HG03103 (cell line): ENCODE results near the gene CREBBP.
"Not testable (repeated sequence)": the region's sequence is repeated elsewhere in the genome, so short reads cannot be mapped to it uniquely, and the experiment has no call there.

Experiments
- ATAC-seq: cut with Tn5 transposase; IDR thresholded peaks from one replicate; pipeline ENCODE4 v1.9.1; 2021; ENCODE audit warnings: low read depth; ENCODE audit not compliant: unreplicated experiment

The CREBBP gene

GRCh38 chr16:3725276-3725675 is 155.2 kb downstream of the CREBBP start:
- no peak for ATAC-seq

GRCh38 chr16:3722508-3722907 is 158.0 kb downstream of the CREBBP start:
- ATAC-seq = no peak

GRCh38 chr16:3720418-3720817 is 160.1 kb downstream of the CREBBP start:
- no peak for ATAC-seq

- ATAC-seq = no peak
Observed at GRCh38 chr16:3718628-3719027, 161.9 kb downstream of the CREBBP start.

GRCh38 chr16:3718019-3718391 is 162.5 kb downstream of the CREBBP start:
- no peak for ATAC-seq

GRCh38 chr16:3717235-3718018 is 163.1 kb downstream of the CREBBP start, which contains the start of gene TRAP1:
TRAP1 (minus strand) TSS chr16:3717524; CDS start chr16:3717508, 16 bp downstream.
- ATAC-seq = peak; percentile 86

- ATAC-seq = peak; percentile 19
Observed at GRCh38 chr16:3716831-3717234, 163.7 kb downstream of the CREBBP start.

- ATAC-seq = no peak
Observed at GRCh38 chr16:3715430-3715829, 165.1 kb downstream of the CREBBP start.

GRCh38 chr16:3714378-3714777 is 166.1 kb downstream of the CREBBP start:
- ATAC-seq = not testable (repeated sequence)

- ATAC-seq = no peak
Observed at GRCh38 chr16:3713587-3714242, 166.8 kb downstream of the CREBBP start.

GRCh38 chr16:3712861-3713372 is 167.6 kb downstream of the CREBBP start:
- ATAC-seq = no peak

GRCh38 chr16:3706253-3707012 is 174.1 kb downstream of the CREBBP start:
- no peak for ATAC-seq

GRCh38 chr16:3702082-3702481 is 178.4 kb downstream of the CREBBP start:
- no peak for ATAC-seq

- ATAC-seq = no peak
Observed at GRCh38 chr16:3701531-3701930, 179.0 kb downstream of the CREBBP start.

GRCh38 chr16:3698941-3699340 is 181.6 kb downstream of the CREBBP start:
- ATAC-seq = no peak

GRCh38 chr16:3696425-3697218 is 183.9 kb downstream of the CREBBP start:
- ATAC-seq = no peak

- ATAC-seq = no peak
Observed at GRCh38 chr16:3695610-3696369, 184.7 kb downstream of the CREBBP start.

- no peak for ATAC-seq
Observed at GRCh38 chr16:3694051-3694450, 186.5 kb downstream of the CREBBP start.

GRCh38 chr16:3691761-3692160 is 188.8 kb downstream of the CREBBP start:
- no peak for ATAC-seq
